ENCODE measurements around the gene NUP98. TPM values are rescaled to one million over a fixed set of nuclear protein-coding genes. Genes with fewer than 3 reads are reported as not detected.

NUP98 gene
- total and polyA plus RNA-seq, 10 of the 15 experiments (the other 5 are each of a cell fraction or from before 2014, with no cell fraction given): 21.7 to 108 (median 78.9) TPM

DNA sequence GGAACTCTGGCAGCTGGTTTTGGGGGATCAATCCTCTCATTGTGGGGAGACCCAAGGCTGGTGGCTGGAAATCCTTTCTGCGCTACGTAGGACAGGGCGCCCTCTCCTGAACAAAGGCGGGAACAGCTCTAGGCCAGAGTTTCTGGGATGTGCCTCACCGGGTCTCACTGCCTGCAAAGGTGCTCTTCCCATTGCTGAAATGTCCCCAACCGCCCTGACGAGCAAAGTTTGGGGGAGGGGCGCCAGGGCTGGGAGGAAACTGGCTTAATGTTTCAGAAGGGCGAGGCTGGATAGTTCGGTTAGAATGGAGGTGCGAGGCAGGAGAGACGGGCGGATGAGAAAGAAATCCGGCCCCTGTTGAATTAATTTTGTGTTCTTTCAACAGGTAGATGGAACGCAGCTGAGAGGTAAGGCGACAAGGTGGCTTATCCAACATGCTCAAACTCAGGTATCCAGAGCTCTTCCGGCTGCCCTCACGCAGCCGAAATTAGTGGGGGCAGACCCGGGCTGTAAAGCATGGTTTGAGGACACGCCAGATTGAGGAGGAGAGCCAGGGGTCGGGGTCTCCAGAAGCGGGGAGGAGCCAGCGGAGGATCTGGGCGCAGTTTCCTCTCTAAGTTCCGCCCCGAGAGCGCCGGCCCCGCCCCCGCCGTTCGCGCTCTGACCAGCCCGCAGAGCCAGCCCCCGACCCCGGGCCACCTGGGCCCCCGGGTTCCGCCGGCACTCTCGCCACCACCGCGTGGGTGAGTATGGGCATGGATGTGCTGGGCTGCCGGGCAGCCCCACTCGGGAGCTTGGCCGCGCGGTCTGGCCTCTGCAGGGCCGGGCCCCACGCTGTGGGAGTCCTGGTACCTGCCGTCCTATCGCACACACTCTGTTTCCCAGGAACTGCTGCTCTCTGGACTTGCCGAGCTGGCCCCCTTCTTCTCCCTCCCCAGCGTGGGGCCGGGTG lies 10.8 kb upstream of the NUP98 start, which contains the start of gene PGAP2:
Gene PGAP2, plus strand, starts transcription at position 652 of the 952 bp plus-strand sequence. CDS start 2,700 bp downstream, outside the sequence.
- peak within 1 kb of the TSS; percentile 95 for H3K4me2 ChIP-seq (ENCODE audit: control insufficient read depth, insufficient read depth)
- CTCF ChIA-PET: interaction anchor here (0.5 to 4.5 kb wide), 57 partner anchors 8 to 332 kb away, joined by 3 to 44 read pairs (median 4); partner anchors contain the start of genes NUP98, RHOG and STIM1
- WGBS (ENCODE audit: insufficient coverage, insufficient replicate concordance, low lambda C conversion rate, missing lambda C conversion rate): 3% methylated on average over 37 of the region's 55 CpGs
- FAIRE-seq (peak; percentile 93), DNase-seq (ENCODE audit: low read depth, low spot score) (no peak), ATAC-seq (peak; percentile 89)
- POLR2A ChIA-PET: interaction anchor here (0.6 to 1.9 kb wide), 9 partner anchors 9 to 264 kb away, joined by 3 to 9 read pairs (median 3); partner anchors contain the start of genes NUP98 and RHOG
- SMC1A ChIA-PET (ENCODE audit: uncharacterized antibody, unreplicated experiment): interaction anchor here (0.6 to 4.1 kb wide), 36 partner anchors 10 to 333 kb away, joined by 3 to 33 read pairs (median 4); partner anchors contain the start of genes NUP98, RHOG and STIM1
- H3K27me3 ChIP-seq (replicated peaks in 1 of 2; ENCODE audit: control insufficient read depth in 2 of 2, insufficient read depth in 2 of 2, low read length in 1 of 2): no peaks in the 10 kb centered on the region
- no TSS peak for BruUV-seq (replicated peaks)
- H3K36me3 ChIP-seq (ENCODE audit: control insufficient read depth in 2 of 2, insufficient read depth in 2 of 2, low read length in 1 of 2): no peaks in the 10 kb centered on the region; a peak in 1 of 4 replicates
- H3K9ac ChIP-seq (ENCODE audit: control insufficient read depth, insufficient read depth, low read length): peak within 1 kb of the TSS; percentile 55; the same call in 1 of the 2 replicates
- no peaks in the 10 kb centered on the region for H3K4me1 ChIP-seq (ENCODE audit: control insufficient read depth, insufficient read depth, low read length)
- intact Hi-C loops (cut with micrococcal nuclease; ENCODE audit: unreplicated experiment): no loop called here
- RAD21 ChIA-PET (ENCODE audit: unreplicated experiment): interaction anchor here (0.6 to 4.4 kb wide), 26 partner anchors 9 to 302 kb away, joined by 3 to 25 read pairs (median 4); partner anchors contain the start of genes NUP98, RHOG and STIM1
- in situ Hi-C loops (cut with MboI): no loop called here
- H3K27ac ChIP-seq (ENCODE audit: control insufficient read depth, insufficient read depth): peak within 1 kb of the TSS; percentile 57
- H2AFZ ChIP-seq (ENCODE audit: control insufficient read depth, low read depth, low read length): peak within 1 kb of the TSS; percentile 95
- H3K79me2 ChIP-seq (ENCODE audit: control insufficient read depth, insufficient read depth, low read length): no peaks in the 10 kb centered on the region
- H3K9me3 ChIP-seq (replicated peaks; ENCODE audit: control insufficient read depth, insufficient read depth, low read length): no peaks in the 10 kb centered on the region
- H4K20me1 ChIP-seq (ENCODE audit: control insufficient read depth, insufficient read depth): no peaks in the 10 kb centered on the region
- peak within 1 kb of the TSS; percentile 92 for H3K4me3 ChIP-seq
- TF ChIP-seq, protein P1, sequence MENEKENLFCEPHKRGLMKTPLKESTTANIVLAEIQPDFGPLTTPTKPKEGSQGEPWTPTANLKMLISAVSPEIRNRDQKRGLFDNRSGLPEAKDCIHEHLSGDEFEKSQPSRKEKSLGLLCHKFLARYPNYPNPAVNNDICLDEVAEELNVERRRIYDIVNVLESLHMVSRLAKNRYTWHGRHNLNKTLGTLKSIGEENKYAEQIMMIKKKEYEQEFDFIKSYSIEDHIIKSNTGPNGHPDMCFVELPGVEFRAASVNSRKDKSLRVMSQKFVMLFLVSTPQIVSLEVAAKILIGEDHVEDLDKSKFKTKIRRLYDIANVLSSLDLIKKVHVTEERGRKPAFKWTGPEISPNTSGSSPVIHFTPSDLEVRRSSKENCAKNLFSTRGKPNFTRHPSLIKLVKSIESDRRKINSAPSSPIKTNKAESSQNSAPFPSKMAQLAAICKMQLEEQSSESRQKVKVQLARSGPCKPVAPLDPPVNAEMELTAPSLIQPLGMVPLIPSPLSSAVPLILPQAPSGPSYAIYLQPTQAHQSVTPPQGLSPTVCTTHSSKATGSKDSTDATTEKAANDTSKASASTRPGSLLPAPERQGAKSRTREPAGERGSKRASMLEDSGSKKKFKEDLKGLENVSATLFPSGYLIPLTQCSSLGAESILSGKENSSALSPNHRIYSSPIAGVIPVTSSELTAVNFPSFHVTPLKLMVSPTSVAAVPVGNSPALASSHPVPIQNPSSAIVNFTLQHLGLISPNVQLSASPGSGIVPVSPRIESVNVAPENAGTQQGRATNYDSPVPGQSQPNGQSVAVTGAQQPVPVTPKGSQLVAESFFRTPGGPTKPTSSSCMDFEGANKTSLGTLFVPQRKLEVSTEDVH (IDR thresholded peaks at IDR 0.05; ENCODE audit: low read depth, partially characterized antibody): no peak
- TF ChIP-seq TCF3 (IDR thresholded peaks at IDR 0.05; ENCODE audit: borderline replicate concordance, insufficient read depth, low read depth, low read length) (0 out of 2 replicates have a peak, but pooled peaks have one; percentile 8), ELK1 (IDR thresholded peaks at IDR 0.05; ENCODE audit: low read depth, low read length) (no peak), TAF1 (IDR thresholded peaks at IDR 0.05; ENCODE audit: borderline replicate concordance, low read depth, low read length) (no peak), POLR2A (IDR thresholded peaks at IDR 0.05; ENCODE audit: low read depth, low read length) (peak; percentile 46; the same call in 1 of the 2 replicates), DPF2 (IDR thresholded peaks at IDR 0.05) (0 out of 2 replicates have a peak, but pooled peaks have one; percentile 7), SMARCA5 (IDR thresholded peaks at IDR 0.05) (no peak; the same call in 1 of the 2 replicates), ZZZ3 (IDR thresholded peaks at IDR 0.05; ENCODE audit: control insufficient read depth, insufficient read length, low read depth) (no peak), ZBTB40 (IDR thresholded peaks at IDR 0.05; ENCODE audit: borderline replicate concordance) (peak; percentile 33; the same call in 1 of the 2 replicates), IKZF2 (IDR thresholded peaks at IDR 0.05) (peak in 1 of 2 experiments; percentile 28; a peak in 2 of 4 replicates), NFYA (IDR thresholded peaks at IDR 0.05; ENCODE audit: borderline replicate concordance, low read depth, low read length) (no peak), GATAD2B (conservative IDR thresholded peaks at IDR 0.05; ENCODE audit: low read depth) (0 out of 2 replicates have a peak, but pooled peaks have one; percentile 46), SMC3 (IDR thresholded peaks at IDR 0.05; ENCODE audit: borderline replicate concordance, low read length) (peak; percentile 50; the same call in 1 of the 2 replicates), IKZF1 (conservative IDR thresholded peaks at IDR 0.05) (peak; percentile 42; the same call in 1 of the 2 replicates)

Measured in GM12878 (cell line).